Uterus (tissue), 2 donors: ENCODE results near the gene FKBP7.

Source experiments
- CTCF ChIP-seq, 4 experiments: fragments of 200-600 bp in 2 of 4; fragments of 450-650 bp in 2 of 4; sonication (generic) in 2 of 4; IDR thresholded peaks; one replicate each; pipeline ENCODE4 v1.5.1; 2016 to 2019; ENCODE audit warnings: antibody characterized with exemption in 4 of 4, mild to moderate bottlenecking in 2 of 4, moderate library complexity in 1 of 4
- POLR2A ChIP-seq, 2 donors: fragments of 450-650 bp; IDR thresholded peaks; one replicate each; pipeline ENCODE4 v1.6.1; 2016; ENCODE audit warnings: antibody characterized with exemption in 2 of 2, mild to moderate bottlenecking in 1 of 2, moderate library complexity in 1 of 2

GRCh38 chr2:178506524-178506923, 28.1 kb upstream of the FKBP7 start:
- TF ChIP-seq CTCF (IDR thresholded peaks at IDR 0.05) (no peak), POLR2A (IDR thresholded peaks at IDR 0.05) (no peak)
